ENCODE measurements around the gene CKB.

Gene CKB

GRCh38 chr14:103549361-103550311 lies 27.0 kb upstream of the CKB start:
- peak; percentile 46 for DNase-seq (ENCODE audit: low spot score)

GRCh38 chr14:103548463-103549351 lies 26.1 kb upstream of the CKB start:
- DNase-seq (ENCODE audit: low spot score), result no peak

- no peak for DNase-seq (ENCODE audit: low spot score)
Observed at GRCh38 chr14:103547941-103548462, 25.4 kb upstream of the CKB start.

- DNase-seq (ENCODE audit: low spot score), result no peak
Observed at GRCh38 chr14:103547455-103547940, 24.9 kb upstream of the CKB start.

- DNase-seq (ENCODE audit: low spot score), result peak; percentile 88
Observed at GRCh38 chr14:103546652-103547454, 24.2 kb upstream of the CKB start.

- no peak for DNase-seq (ENCODE audit: low spot score)
Observed at GRCh38 chr14:103545915-103546651, 23.5 kb upstream of the CKB start.

- no peak for DNase-seq (ENCODE audit: low spot score)
Observed at GRCh38 chr14:103545219-103545914, 22.7 kb upstream of the CKB start.

- no peak for DNase-seq (ENCODE audit: low spot score)
Observed at GRCh38 chr14:103544388-103545218, 22.0 kb upstream of the CKB start.

GRCh38 chr14:103543721-103544387 lies 21.2 kb upstream of the CKB start:
- DNase-seq (ENCODE audit: low spot score), result no peak

GRCh38 chr14:103543140-103543539 lies 20.5 kb upstream of the CKB start:
- no peak for DNase-seq (ENCODE audit: low spot score)

- peak; percentile 94 for DNase-seq (ENCODE audit: low spot score)
Observed at GRCh38 chr14:103542605-103543088, 20.0 kb upstream of the CKB start.

GRCh38 chr14:103541709-103542604 lies 19.3 kb upstream of the CKB start:
- DNase-seq (ENCODE audit: low spot score), result no peak

- DNase-seq (ENCODE audit: low spot score), result no peak
Observed at GRCh38 chr14:103540821-103541708, 18.4 kb upstream of the CKB start.

GRCh38 chr14:103539056-103539825 lies 16.6 kb upstream of the CKB start:
- DNase-seq (ENCODE audit: low spot score), result no peak

GRCh38 chr14:103538291-103539055 lies 15.8 kb upstream of the CKB start:
- DNase-seq (ENCODE audit: low spot score), result no peak
